HG03457 (cell line): ENCODE results near the gene CD63.

Experiments
- ATAC-seq: cut with Tn5 transposase; IDR thresholded peaks from one replicate; pipeline ENCODE4 v1.9.1; 2021; ENCODE audit warnings: moderate number of reproducible peaks; ENCODE audit not compliant: unreplicated experiment

CD63 gene

DNA sequence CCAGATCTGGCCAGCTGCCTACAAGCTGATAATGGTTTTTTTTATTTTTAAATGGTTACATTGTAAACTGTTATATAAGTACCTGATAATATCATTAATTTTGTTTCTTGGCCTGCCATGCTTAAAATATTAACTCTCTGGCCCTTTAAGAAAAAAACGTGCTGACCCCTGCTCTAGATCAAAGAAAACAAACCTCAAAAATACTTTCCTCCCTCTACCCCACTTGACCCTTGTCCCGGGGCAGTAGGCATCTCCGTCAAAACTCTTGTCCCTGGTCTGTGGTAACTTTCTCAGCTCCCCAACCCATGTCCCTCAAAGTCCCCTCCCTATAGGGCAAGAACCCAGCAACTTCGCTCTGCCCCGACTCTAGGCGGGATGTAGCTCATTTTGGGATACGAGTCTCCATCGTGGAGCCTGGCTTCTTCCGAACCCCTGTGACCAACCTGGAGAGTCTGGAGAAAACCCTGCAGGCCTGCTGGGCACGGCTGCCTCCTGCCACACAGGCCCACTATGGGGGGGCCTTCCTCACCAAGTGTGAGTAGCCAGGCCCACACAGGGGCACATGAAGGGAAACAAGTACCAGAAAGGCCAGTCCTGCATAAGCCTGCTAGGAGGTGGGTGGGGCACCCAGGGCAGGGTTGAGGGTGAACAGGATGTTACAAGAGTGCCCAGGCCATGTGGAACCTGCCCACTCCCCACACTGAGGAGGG is 5.1 kb downstream of the CD63 start:
- ATAC-seq = no peak

DNA sequence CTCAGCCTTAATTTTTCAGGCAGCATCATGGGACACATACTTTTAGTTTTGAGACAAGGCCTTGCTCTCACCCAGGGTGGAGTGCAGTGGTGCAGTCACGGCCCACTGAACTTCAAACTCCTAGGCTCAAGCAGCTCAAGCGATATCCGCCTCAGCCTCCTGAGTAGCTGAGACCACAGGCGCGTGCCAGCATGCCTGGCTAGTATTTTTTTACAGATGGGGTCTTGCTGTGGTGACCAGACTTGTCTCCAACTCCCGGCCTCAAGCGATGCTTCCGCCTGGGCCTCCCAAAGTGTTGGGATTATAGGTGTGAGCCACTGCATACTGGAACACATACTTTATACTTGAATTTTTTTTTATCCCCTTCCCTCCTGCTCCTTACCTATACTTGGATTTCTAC is 5.9 kb downstream of the CD63 start:
- no peak for ATAC-seq

DNA sequence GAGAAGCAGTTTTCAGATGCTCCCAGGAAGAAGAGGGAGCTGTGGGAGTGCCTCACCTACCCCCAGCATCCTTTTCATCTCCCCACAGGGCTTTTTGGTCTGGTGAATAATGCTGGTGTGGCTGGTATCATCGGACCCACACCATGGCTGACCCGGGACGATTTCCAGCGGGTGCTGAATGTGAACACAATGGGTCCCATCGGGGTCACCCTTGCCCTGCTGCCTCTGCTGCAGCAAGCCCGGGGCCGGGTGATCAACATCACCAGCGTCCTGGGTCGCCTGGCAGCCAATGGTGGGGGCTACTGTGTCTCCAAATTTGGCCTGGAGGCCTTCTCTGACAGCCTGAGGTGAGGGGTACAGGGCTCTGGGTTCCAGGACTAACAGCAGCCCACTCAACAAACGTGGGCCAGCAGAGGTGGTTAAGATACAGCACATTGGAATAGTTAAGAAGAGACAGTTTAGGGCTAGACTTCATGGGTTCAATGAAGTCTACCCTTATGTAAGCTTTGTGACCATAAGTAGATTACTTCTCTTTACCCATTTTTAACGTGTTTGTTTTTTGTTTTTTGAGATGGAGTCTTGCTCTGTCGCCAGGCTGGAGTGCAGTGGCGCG is 7.1 kb downstream of the CD63 start:
- no peak for ATAC-seq

- no peak for ATAC-seq
Observed at GRCh38 chr12:55720894-55721444, 7.8 kb downstream of the CD63 start.

GRCh38 chr12:55720071-55720564 is 8.7 kb downstream of the CD63 start, which contains the start of gene RDH5:
RDH5 (plus strand) TSS chr12:55720393; CDS start chr12:55721185, 792 bp downstream.
- no peak for ATAC-seq

GRCh38 chr12:55719371-55719770 is 9.4 kb downstream of the CD63 start:
- no peak for ATAC-seq

GRCh38 chr12:55718624-55719275 is 10.1 kb downstream of the CD63 start:
- no peak for ATAC-seq

DNA sequence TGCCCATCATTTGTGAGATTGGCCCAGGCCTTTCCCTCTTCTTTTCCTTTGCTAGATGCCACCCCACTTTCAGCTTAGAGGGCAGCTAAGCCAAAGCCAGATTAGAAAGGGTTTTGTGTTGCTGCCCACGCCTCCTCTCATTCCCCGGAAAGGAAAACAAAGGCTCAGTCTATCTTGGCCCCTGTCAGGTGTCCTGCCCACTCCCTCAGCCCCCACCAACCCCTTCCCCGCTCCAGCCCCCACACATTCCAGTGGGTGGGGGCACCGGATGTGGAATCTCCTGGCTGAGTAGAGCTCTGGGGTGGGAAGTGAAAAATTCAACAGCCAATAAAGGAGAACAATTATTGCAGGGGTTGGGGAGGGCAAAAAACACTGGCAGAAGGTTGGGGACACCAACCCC is 10.8 kb downstream of the CD63 start:
- ATAC-seq = no peak

GRCh38 chr12:55717011-55718007 is 11.5 kb downstream of the CD63 start:
- no peak for ATAC-seq

- no peak for ATAC-seq
Observed at GRCh38 chr12:55716582-55716957, 12.2 kb downstream of the CD63 start.

GRCh38 chr12:55715833-55716581 is 12.8 kb downstream of the CD63 start, which contains the start of gene BLOC1S1:
BLOC1S1 (plus strand) TSS chr12:55716046; CDS start chr12:55716052, 6 bp downstream.
- ATAC-seq = peak; percentile 82

DNA sequence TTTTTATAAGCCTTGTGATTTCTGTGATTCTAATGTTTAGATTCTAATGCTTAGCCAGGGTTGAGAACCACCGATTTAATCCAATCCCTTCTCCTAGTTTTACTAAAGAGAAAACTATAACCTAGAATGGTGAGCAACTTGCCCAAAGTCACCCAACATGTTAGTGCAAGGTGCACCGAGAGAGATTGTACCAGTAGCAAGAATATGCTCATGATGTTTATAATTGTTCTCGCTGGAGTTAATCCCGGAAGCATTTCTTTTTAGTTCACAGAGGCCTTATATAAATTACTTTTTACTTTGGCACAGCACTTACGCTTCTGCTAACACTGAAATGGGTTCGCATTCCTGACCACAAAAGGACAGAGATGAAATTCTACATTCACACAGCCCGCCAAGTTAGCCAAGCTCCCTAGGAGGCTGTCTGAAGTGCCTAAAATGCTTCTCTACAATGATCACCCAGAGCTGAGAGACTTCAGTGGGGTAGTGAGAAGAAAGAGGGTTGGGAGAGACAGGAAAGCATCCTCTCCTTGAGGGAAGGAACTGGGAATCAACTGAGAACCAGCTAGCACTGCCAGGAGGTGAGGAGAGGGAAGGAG is 13.5 kb downstream of the CD63 start:
- ATAC-seq = no peak

- ATAC-seq = no peak
Observed at GRCh38 chr12:55713721-55714120, 15.1 kb downstream of the CD63 start.

GRCh38 chr12:55712700-55713415 is 16.0 kb downstream of the CD63 start:
- no peak for ATAC-seq

DNA sequence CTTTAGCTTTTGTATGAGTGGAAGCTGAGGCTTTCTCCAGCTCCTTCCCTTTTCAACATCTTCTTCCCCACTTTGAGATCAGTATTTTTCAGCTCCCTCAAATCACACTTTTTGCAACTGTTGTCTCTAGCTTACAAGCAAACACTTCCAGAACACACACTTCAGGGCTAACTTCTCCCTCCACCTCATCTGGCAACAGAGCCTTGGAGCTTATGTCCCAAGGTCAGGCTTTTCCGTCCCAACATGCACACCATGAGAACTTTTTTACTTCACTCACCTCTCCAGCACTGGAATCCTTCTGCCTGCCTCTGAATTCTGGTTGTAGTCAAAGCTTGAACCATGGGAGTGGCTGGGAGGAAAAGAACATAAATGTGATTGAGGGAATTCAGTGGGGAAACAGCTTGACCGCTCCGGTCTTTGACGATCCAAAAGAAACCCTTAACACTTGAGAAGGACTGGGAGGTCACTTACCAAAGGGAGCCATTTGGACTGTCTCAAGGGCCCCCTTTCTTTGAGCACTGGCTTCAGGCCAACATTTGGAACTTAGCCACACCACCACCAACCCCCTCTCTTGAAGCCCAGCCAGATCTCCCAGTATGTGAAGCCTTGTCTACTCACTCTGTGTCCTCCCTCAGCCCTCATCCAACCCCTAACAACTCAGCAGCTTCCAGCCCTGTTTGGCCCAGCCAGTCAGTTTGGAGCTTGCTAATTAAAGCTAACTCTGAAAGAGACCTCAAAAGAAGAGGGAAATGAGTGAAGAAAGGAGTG is 16.8 kb downstream of the CD63 start:
- ATAC-seq = no peak

GRCh38 chr12:55708695-55709233 is 20.0 kb downstream of the CD63 start:
- ATAC-seq = no peak

- no peak for ATAC-seq
Observed at GRCh38 chr12:55707841-55708694, 20.7 kb downstream of the CD63 start, which contains the start of gene ITGA7. ITGA7 (minus strand) TSS chr12:55707904; CDS start chr12:55707682, 222 bp downstream.
